ENCODE data around the gene TMEM248. TPM values are rescaled to one million over a fixed set of nuclear protein-coding genes. Genes with fewer than 3 reads are reported as not detected.

TMEM248 gene
- total RNA-seq, 1 experiment from 2014 or later = 83.6 TPM

DNA sequence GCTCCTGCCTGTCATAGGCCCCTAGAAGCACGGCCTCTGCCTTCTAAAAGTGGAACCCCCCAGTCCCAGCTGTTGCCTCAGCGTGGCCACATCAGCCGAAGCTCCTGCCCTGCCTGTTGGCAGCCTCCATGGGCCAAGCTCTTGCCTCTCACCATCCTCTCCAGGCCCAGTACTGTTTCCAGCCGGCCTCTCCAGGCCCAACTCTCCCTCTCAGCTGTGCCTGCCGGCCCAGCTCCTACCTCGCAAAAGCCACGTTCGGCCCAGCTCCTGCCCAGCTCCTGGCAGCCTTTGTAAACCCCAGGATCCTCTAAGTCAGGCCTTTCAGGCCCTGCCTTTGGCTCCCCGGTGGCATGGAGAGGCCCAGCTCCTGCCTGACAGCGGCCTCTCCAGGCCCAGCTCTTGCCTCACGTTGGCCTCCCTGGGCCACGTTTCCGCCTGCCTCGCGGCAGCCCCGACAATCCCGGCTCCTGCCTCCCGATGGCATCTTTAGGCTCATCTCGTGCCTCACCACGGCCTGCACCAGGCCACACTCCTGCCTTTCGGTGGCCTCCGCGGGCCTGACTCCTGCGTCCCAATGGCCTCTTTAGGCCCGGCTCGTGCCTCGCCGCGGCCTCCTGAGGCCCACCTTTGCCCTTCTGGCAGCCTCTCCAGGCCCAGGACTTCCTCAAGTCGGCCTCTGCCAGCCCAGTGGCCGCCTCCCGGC is 17.5 kb upstream of the TMEM248 start:
- no peak for DNase-seq
- H3K79me2 ChIP-seq (ENCODE audit: low read depth) = no peaks in the 10 kb centered on the region
- H4K20me1 ChIP-seq (ENCODE audit: insufficient read depth) = no peaks in the 10 kb centered on the region
- no peaks in the 10 kb centered on the region for H3K27me3 ChIP-seq (ENCODE audit: insufficient read depth, low read depth)
- H3K36me3 ChIP-seq (ENCODE audit: low read depth) = no peaks in the 10 kb centered on the region
- H3K4me3 ChIP-seq = no peak overlapping the region
- H3K4me2 ChIP-seq = no peak overlapping the region
- CTCF ChIA-PET = no interaction called here
- no peaks in the 10 kb centered on the region for H3K9me2 ChIP-seq (ENCODE audit: insufficient read depth)
- POLR2A ChIA-PET (ENCODE audit: unreplicated experiment) = no interaction called here
- H3F3A ChIP-seq (ENCODE audit: insufficient read depth, low read depth) = no peaks in the 10 kb centered on the region
- no peaks in the 10 kb centered on the region for H3K9me3 ChIP-seq (ENCODE audit: insufficient read depth, low read depth)
- no peaks in the 10 kb centered on the region for H3K4me1 ChIP-seq (replicated peaks; ENCODE audit: insufficient read depth)
- no TSS peak for BruUV-seq (replicated peaks)
- intact Hi-C loops (cut with micrococcal nuclease; ENCODE audit: unreplicated experiment) = no loop called here
- TF ChIP-seq EZH2 (IDR thresholded peaks at IDR 0.05; ENCODE audit: low read depth) (no peak), CTCF (conservative IDR thresholded peaks at IDR 0.05) (no peak)
- no peak overlapping the region for H3K27ac ChIP-seq
- H2AFZ ChIP-seq = no peak overlapping the region

DNA sequence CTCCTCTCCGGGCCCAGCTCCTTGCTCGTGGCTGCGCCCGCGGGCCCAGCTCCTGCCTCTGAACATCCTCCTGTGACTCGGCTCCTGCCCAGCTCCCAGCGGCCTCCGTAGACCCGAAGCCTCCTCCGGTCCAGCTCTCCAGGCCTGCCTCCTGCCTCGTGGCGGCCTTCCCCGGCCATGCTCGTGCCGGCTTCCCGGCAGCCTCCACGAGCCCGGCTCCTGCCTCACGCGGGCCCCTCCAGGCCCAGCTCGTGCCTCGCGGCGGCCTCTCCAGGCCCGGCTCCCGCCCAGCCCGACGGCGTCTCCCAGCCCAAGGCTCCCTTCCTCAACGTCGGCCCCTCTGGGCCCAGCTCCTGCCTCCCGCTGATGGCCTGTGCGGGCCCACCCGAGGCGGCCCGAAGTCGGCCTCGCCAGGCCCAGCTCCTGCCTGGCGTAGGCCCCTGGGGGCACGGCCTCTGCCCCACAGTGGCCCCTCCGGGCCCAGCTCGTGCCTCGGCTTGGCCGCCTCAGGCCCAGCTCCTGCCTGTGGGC is 16.9 kb upstream of the TMEM248 start:
- no TSS peak for BruUV-seq (replicated peaks)
- Histone ChIP-seq H3K36me3 (ENCODE audit: low read depth) (no peaks in the 10 kb centered on the region), H3K9me2 (ENCODE audit: insufficient read depth) (no peaks in the 10 kb centered on the region), H4K20me1 (ENCODE audit: insufficient read depth) (no peaks in the 10 kb centered on the region), H3K27me3 (ENCODE audit: insufficient read depth, low read depth) (no peaks in the 10 kb centered on the region), H3F3A (ENCODE audit: insufficient read depth, low read depth) (no peaks in the 10 kb centered on the region), H3K4me1 (replicated peaks; ENCODE audit: insufficient read depth) (no peaks in the 10 kb centered on the region), H3K27ac (no peak overlapping the region), H2AFZ (no peak overlapping the region), H3K79me2 (ENCODE audit: low read depth) (no peaks in the 10 kb centered on the region), H3K9me3 (ENCODE audit: insufficient read depth, low read depth) (no peaks in the 10 kb centered on the region), H3K4me3 (no peak overlapping the region), H3K4me2 (no peak overlapping the region)
- ChIA-PET CTCF (no interaction called here), POLR2A (ENCODE audit: unreplicated experiment) (no interaction called here)
- no peak for TF ChIP-seq CTCF (conservative IDR thresholded peaks at IDR 0.05)
- TF ChIP-seq EZH2 (IDR thresholded peaks at IDR 0.05; ENCODE audit: low read depth) = no peak
- intact Hi-C loops (cut with micrococcal nuclease; ENCODE audit: unreplicated experiment) = no loop called here
- DNase-seq = no peak

DNA sequence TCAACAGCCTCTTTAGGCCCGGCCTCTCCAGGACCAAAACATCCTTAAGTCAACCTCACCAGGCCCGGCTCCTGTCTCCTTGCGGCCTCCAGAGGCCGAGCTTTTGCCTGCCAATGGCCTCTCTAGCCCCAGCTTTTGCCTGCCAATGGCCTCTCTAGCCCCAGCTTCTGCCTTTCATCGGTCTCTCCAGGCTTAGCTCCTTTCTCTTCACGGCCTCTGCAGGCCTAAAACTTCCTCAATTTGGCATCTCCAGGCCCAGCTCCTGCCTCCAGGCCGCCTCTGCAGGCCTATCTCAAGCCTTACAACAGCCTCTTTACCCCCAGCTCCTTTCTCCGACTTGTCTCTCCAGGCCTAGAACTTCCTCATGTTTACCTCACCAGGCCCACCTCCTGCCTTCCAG is 15.7 kb upstream of the TMEM248 start:
- no peaks in the 10 kb centered on the region for H3K36me3 ChIP-seq (ENCODE audit: low read depth)
- ChIA-PET CTCF (no interaction called here), POLR2A (ENCODE audit: unreplicated experiment) (interaction anchor here (0.6 to 0.7 kb wide), 3 partner anchors 46 to 133 kb away, joined by 4 to 5 read pairs (median 4); no protein-coding TSS in a partner anchor)
- BruUV-seq (replicated peaks) = no TSS peak
- H2AFZ ChIP-seq = no peak overlapping the region
- H4K20me1 ChIP-seq (ENCODE audit: insufficient read depth) = no peaks in the 10 kb centered on the region
- H3K4me2 ChIP-seq = no peak overlapping the region
- intact Hi-C loops (cut with micrococcal nuclease; ENCODE audit: unreplicated experiment) = no loop called here
- H3K27me3 ChIP-seq (ENCODE audit: insufficient read depth, low read depth) = no peaks in the 10 kb centered on the region
- H3K4me1 ChIP-seq (replicated peaks; ENCODE audit: insufficient read depth) = no peaks in the 10 kb centered on the region
- no peak overlapping the region for H3K4me3 ChIP-seq
- no peak overlapping the region for H3K27ac ChIP-seq
- H3F3A ChIP-seq (ENCODE audit: insufficient read depth, low read depth) = no peaks in the 10 kb centered on the region
- TF ChIP-seq CTCF (conservative IDR thresholded peaks at IDR 0.05) (no peak), EZH2 (IDR thresholded peaks at IDR 0.05; ENCODE audit: low read depth) (no peak)
- H3K9me2 ChIP-seq (ENCODE audit: insufficient read depth) = no peaks in the 10 kb centered on the region
- no peaks in the 10 kb centered on the region for H3K79me2 ChIP-seq (ENCODE audit: low read depth)
- H3K9me3 ChIP-seq (ENCODE audit: insufficient read depth, low read depth) = no peaks in the 10 kb centered on the region
- no peak for DNase-seq
